ENCODE results near the gene SPATA16.
"Not testable (repeated sequence)": the region's sequence is repeated elsewhere in the genome, so short reads cannot be mapped to it uniquely, and the experiment has no call there.

Gene SPATA16, protein sequence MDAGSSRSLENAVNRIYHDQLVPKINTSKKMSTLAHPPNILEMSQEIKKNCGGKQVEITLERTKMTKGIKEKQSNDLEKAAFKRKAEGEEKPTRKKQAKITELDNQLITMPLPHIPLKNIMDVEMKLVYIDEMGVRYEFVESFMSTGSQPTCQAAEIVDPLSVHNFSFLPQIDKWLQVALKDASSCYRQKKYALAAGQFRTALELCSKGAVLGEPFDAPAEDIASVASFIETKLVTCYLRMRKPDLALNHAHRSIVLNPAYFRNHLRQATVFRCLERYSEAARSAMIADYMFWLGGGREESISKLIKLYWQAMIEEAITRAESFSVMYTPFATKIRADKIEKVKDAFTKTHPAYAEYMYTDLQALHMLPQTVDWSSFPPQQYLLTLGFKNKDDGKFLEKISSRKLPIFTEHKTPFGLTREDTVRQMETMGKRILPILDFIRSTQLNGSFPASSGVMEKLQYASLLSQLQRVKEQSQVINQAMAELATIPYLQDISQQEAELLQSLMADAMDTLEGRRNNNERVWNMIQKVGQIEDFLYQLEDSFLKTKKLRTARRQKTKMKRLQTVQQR

DNA sequence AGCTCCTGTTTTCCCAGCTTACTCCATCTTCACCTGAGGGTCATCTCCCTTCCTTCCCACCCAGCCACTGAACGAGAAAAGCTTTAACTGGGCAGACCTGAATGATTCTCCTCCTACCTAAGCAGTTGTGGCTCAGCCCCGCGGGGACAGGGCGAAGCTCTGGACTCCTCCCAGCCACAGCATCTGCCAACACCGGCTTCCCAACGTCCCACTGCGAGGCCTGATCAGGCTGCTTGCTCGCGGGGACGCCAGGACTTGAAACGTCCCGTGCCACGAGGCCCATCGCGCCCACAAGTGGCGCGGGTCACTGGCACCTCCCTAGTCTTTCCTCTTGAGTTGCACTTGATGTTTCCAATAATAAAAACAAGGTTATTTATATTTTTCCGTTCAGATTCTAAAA, at the start of gene SPATA16:
Gene SPATA16, minus strand, starts transcription at position 250 of the 400 bp plus-strand sequence. CDS start 23,504 bp downstream, outside the sequence.
- H3K4me3 ChIP-seq (ENCODE audit: low read depth, low read length) = no peak within 1 kb of the TSS
- no peak for TF ChIP-seq CTCF (IDR thresholded peaks at IDR 0.05; ENCODE audit: borderline replicate concordance, insufficient read depth, low read depth, low read length)

- not testable (repeated sequence) for H3K4me3 ChIP-seq (ENCODE audit: low read depth, low read length)
Observed at GRCh38 chr3:173183022-173183421, 42.0 kb upstream of the SPATA16 start.

DNA sequence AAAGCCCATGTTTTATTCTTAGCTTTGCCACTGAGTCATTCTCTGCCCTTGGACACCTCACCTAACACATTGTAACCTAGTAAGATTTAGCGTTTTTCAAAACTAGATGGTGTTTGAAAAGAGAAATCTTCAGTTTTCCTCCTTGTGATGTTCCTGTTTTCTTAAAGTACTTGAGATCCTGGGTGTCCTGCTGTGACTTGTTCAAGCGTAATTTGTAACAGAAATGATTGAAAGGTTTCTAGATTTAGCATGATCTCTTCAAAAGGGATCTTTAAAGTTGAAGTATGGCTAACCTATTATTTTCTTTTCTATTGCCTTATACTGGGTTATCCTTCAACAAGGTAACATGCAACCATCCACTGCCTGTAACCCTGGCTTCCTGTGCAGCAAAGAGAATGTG, 32.6 kb upstream of the SPATA16 start:
- TF ChIP-seq CTCF (IDR thresholded peaks at IDR 0.05; ENCODE audit: borderline replicate concordance, insufficient read depth, low read depth, low read length) = no peak

GRCh38 chr3:173159139-173159538, 18.1 kb upstream of the SPATA16 start:
- H3K4me3 ChIP-seq (ENCODE audit: low read depth, low read length) = not testable (repeated sequence)

More for the DNA sequence above, 32.6 kb upstream of the SPATA16 start:
- no peak overlapping the region for H3K4me3 ChIP-seq (ENCODE audit: low read depth, low read length)

DNA sequence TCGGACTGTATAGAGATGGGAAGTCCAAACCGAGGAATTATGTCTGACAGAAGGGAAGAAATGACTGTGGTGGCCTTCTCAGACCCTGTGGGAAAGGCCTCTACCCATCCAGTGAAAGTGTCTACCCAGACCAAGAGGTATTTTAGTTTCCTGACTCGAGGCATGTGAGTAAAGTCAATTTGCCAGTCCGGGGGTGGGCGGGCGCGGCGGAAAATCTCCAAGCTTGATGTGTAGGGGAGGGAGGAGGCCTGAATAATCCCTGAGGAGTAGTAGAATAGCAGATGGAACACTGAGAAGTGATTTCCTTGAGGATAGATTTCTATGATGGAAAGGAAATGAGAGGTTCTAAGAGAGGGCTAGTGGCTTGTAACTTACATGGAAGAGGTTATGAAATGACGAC, 15.5 kb upstream of the SPATA16 start:
- not testable (repeated sequence) for H3K4me3 ChIP-seq (ENCODE audit: low read depth, low read length)

- no peak for TF ChIP-seq CTCF (IDR thresholded peaks at IDR 0.05; ENCODE audit: borderline replicate concordance, insufficient read depth, low read depth, low read length)
- H3K4me3 ChIP-seq (ENCODE audit: low read depth, low read length) = no peak overlapping the region
Observed at GRCh38 chr3:173153631-173154030, 12.6 kb upstream of the SPATA16 start.

GRCh38 chr3:173139420-173139819, 1.6 kb downstream of the SPATA16 start:
- H3K4me3 ChIP-seq (ENCODE audit: low read depth, low read length) = no peak overlapping the region
- no peak for TF ChIP-seq CTCF (IDR thresholded peaks at IDR 0.05; ENCODE audit: borderline replicate concordance, insufficient read depth, low read depth, low read length)

GRCh38 chr3:173138026-173138425, 3.0 kb downstream of the SPATA16 start:
- no peak overlapping the region for H3K4me3 ChIP-seq (ENCODE audit: low read depth, low read length)
- TF ChIP-seq CTCF (IDR thresholded peaks at IDR 0.05; ENCODE audit: borderline replicate concordance, insufficient read depth, low read depth, low read length) = no peak
